Gastroesophageal sphincter (tissue), 4 donors: ENCODE data around the gene PEX3. TPM values are rescaled to one million over a fixed set of nuclear protein-coding genes. Genes with fewer than 3 reads are reported as not detected.

Experiments
- ATAC-seq: fragments of 150-250 bp; one replicate; pipeline ENCODE4 v1.9.1; 2016; ENCODE audit warnings: mild to moderate bottlenecking, moderate library complexity
- H3K27ac ChIP-seq, 4 donors: fragments of 200-600 bp; sonication (generic) in 3 of 4; 1 replicate in 3 of 4; 2 replicates in 1 of 4; pipeline ENCODE4 v1.5.1; 2016 to 2019
- H3K27me3 ChIP-seq: fragments of 200-600 bp; sonication (generic); one replicate; pipeline ENCODE4 v1.5.1; 2019
- H3K36me3 ChIP-seq, 2 donors: fragments of 200-600 bp; sonication (generic); one replicate each; pipeline ENCODE4 v1.5.1; 2019; ENCODE audit warnings: control low read depth in 1 of 2
- H3K4me1 ChIP-seq, 3 donors: fragments of 200-600 bp; sonication (generic); 1 replicate in 2 of 3; 2 replicates in 1 of 3; pipeline ENCODE4 v1.5.1; 2016 to 2019; ENCODE audit warnings: control low read depth in 2 of 3
- H3K4me3 ChIP-seq, 2 donors: fragments of 200-600 bp; sonication (generic); one replicate each; pipeline ENCODE4 v1.5.1; 2019; ENCODE audit warnings: mild to moderate bottlenecking in 1 of 2, moderate library complexity in 1 of 2
- H3K9me3 ChIP-seq, 3 donors: fragments of 200-600 bp; sonication (generic); one replicate each; pipeline ENCODE4 v1.5.1; 2017 to 2019; ENCODE audit warnings: control low read depth in 2 of 3
- EP300 ChIP-seq: sonication (generic); formaldehyde crosslinking; IDR thresholded peaks from one replicate; pipeline ENCODE4 v1.6.1; 2017; ENCODE audit warnings: antibody characterized with exemption, mild to moderate bottlenecking
- POLR2A ChIP-seq, 2 donors: fragments of 450-650 bp; IDR thresholded peaks; one replicate each; pipeline ENCODE4 v1.6.1; 2017; ENCODE audit warnings: antibody characterized with exemption in 2 of 2, mild to moderate bottlenecking in 2 of 2, moderate library complexity in 1 of 2
- POLR2AphosphoS5 ChIP-seq: sonication (generic); formaldehyde crosslinking; IDR thresholded peaks from one replicate; pipeline ENCODE4 v1.6.1; 2017; ENCODE audit warnings: antibody characterized with exemption
- WGBS, 2 donors: methylation state at CpG; one replicate each; pipeline ENCODE4 v1.1.5; 2018; ENCODE audit warnings: low coverage in 1 of 2; 5-methylcytosine and 5-hydroxymethylcytosine counted together
- total RNA-seq, 4 donors: library from RNA; depleted of rRNA; stranded (reverse); fragments of >200 nt; gene quantifications; one replicate each; pipeline ENCODE4 v1.1.0, GENCODE V29; 2016
- TF ChIP-seq, protein P1 (sequence below), 4 experiments: fragments of 200-600 bp in 2 of 4; fragments of 450-650 bp in 2 of 4; sonication (generic) in 1 of 4; IDR thresholded peaks; one replicate each; pipeline ENCODE4 v1.5.1; 2017 to 2019; ENCODE audit warnings: antibody characterized with exemption in 4 of 4, mild to moderate bottlenecking in 2 of 4, moderate library complexity in 2 of 4

PEX3 gene
- total RNA-seq, 4 donors from 2014 or later: 12.5 to 20.4 (median 16.6) TPM

- 63 to 65% methylated on average over 8 to 9 of the region's 9 CpGs for WGBS, 2 donors
- Histone ChIP-seq H3K9me3 (no peaks in the 10 kb centered on the region), H3K4me1 (no peaks in the 10 kb centered on the region), H3K36me3 (no peaks in the 10 kb centered on the region), H3K4me3 (no peak overlapping the region), H3K27me3 (no peaks in the 10 kb centered on the region), H3K27ac (no peak overlapping the region)
- ATAC-seq: no peak
- TF ChIP-seq POLR2A (IDR thresholded peaks at IDR 0.05): no peak
- TF ChIP-seq POLR2AphosphoS5: no peak
- no peak for TF ChIP-seq EP300
- TF ChIP-seq, protein P1, sequence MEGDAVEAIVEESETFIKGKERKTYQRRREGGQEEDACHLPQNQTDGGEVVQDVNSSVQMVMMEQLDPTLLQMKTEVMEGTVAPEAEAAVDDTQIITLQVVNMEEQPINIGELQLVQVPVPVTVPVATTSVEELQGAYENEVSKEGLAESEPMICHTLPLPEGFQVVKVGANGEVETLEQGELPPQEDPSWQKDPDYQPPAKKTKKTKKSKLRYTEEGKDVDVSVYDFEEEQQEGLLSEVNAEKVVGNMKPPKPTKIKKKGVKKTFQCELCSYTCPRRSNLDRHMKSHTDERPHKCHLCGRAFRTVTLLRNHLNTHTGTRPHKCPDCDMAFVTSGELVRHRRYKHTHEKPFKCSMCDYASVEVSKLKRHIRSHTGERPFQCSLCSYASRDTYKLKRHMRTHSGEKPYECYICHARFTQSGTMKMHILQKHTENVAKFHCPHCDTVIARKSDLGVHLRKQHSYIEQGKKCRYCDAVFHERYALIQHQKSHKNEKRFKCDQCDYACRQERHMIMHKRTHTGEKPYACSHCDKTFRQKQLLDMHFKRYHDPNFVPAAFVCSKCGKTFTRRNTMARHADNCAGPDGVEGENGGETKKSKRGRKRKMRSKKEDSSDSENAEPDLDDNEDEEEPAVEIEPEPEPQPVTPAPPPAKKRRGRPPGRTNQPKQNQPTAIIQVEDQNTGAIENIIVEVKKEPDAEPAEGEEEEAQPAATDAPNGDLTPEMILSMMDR (IDR thresholded peaks at IDR 0.05): no peak
Measured at GRCh38 chr6:143405373-143406154, 45.0 kb upstream of the PEX3 start.

GRCh38 chr6:143406673-143407072 lies 43.9 kb upstream of the PEX3 start:
- Histone ChIP-seq H3K4me1 (no peaks in the 10 kb centered on the region), H3K9me3 (no peaks in the 10 kb centered on the region), H3K36me3 (no peaks in the 10 kb centered on the region), H3K4me3 (no peak overlapping the region), H3K27me3 (no peaks in the 10 kb centered on the region), H3K27ac (no peak overlapping the region)
- ATAC-seq: no peak
- 72 to 87% methylated on average over 3 of the region's 3 CpGs for WGBS, 2 donors
- TF ChIP-seq POLR2A (IDR thresholded peaks at IDR 0.05) (no peak), EP300 (no peak), POLR2AphosphoS5 (no peak)
- TF ChIP-seq, protein P1 (IDR thresholded peaks at IDR 0.05): no peak

GRCh38 chr6:143408151-143408786 lies 42.3 kb upstream of the PEX3 start:
- ATAC-seq: no peak
- Histone ChIP-seq H3K9me3 (no peaks in the 10 kb centered on the region), H3K36me3 (no peaks in the 10 kb centered on the region), H3K27me3 (no peaks in the 10 kb centered on the region), H3K4me3 (no peak overlapping the region), H3K4me1 (no peaks in the 10 kb centered on the region), H3K27ac (no peak overlapping the region)
- no peak for TF ChIP-seq POLR2AphosphoS5
- TF ChIP-seq EP300: no peak
- no peak for TF ChIP-seq POLR2A (IDR thresholded peaks at IDR 0.05)
- TF ChIP-seq, protein P1 (IDR thresholded peaks at IDR 0.05): no peak

GRCh38 chr6:143408787-143409162 lies 41.8 kb upstream of the PEX3 start:
- TF ChIP-seq, protein P1 (IDR thresholded peaks at IDR 0.05): no peak
- TF ChIP-seq EP300 (no peak), POLR2A (IDR thresholded peaks at IDR 0.05) (no peak), POLR2AphosphoS5 (no peak)

GRCh38 chr6:143410859-143411270 lies 39.7 kb upstream of the PEX3 start:
- H3K4me1 ChIP-seq: no peaks in the 10 kb centered on the region
- H3K9me3 ChIP-seq: no peaks in the 10 kb centered on the region
- H3K36me3 ChIP-seq: no peaks in the 10 kb centered on the region
- 88 to 90% methylated on average over 1 of the region's 1 CpG for WGBS, 2 donors
- H3K27ac ChIP-seq: no peak overlapping the region
- no peak overlapping the region for H3K4me3 ChIP-seq
- ATAC-seq: no peak
- H3K27me3 ChIP-seq: no peaks in the 10 kb centered on the region
- TF ChIP-seq POLR2AphosphoS5 (no peak), POLR2A (IDR thresholded peaks at IDR 0.05) (no peak)
- TF ChIP-seq, protein P1 (IDR thresholded peaks at IDR 0.05): no peak

More at GRCh38 chr6:143408787-143409162, 41.8 kb upstream of the PEX3 start:
- H3K27ac ChIP-seq: no peak overlapping the region
- H3K4me1 ChIP-seq: no peaks in the 10 kb centered on the region
- no peak overlapping the region for H3K4me3 ChIP-seq
- ATAC-seq: no peak
- no peaks in the 10 kb centered on the region for H3K9me3 ChIP-seq
- H3K36me3 ChIP-seq: no peaks in the 10 kb centered on the region
- no peaks in the 10 kb centered on the region for H3K27me3 ChIP-seq
